HL-60/S4 treated with phorbol 12-myristate 13-acetate at 8.2 ng/mL for 4 days and 3 days (cell line): Measurements from ENCODE around the gene ARFGEF2.
"Not testable (repeated sequence)": the region's sequence is repeated elsewhere in the genome, so short reads cannot be mapped to it uniquely, and the experiment has no call there.

Experiments used
- in situ Hi-C: fragments of 300-500 bp; cut with MboI; formaldehyde crosslinking; loops from 2 replicates; pipeline ENCODE4 v1.15.0; 2022; ENCODE audit warnings: low sequenced_read_pairs

Gene ARFGEF2

GRCh38 chr20:48984575-48985219, 63.2 kb downstream of the ARFGEF2 start:
- in situ Hi-C loops: no loop called here

GRCh38 chr20:48986899-48987298, 65.4 kb downstream of the ARFGEF2 start:
- in situ Hi-C loops: no loop called here

- in situ Hi-C loops: no loop called here
These were observed 69.0 kb downstream of the ARFGEF2 start for GRCh38 chr20:48990467-48990866.

- in situ Hi-C loops: no loop called here
These were observed 74.1 kb downstream of the ARFGEF2 start for GRCh38 chr20:48995589-48995988.

GRCh38 chr20:48999890-49000870, 78.7 kb downstream of the ARFGEF2 start:
- in situ Hi-C loops: no loop called here

GRCh38 chr20:49001741-49002140, 80.2 kb downstream of the ARFGEF2 start:
- in situ Hi-C loops: no loop called here

- in situ Hi-C loops: no loop called here
These were observed 85.0 kb downstream of the ARFGEF2 start for GRCh38 chr20:49006446-49006980.

- in situ Hi-C loops: no loop called here
These were observed 88.6 kb downstream of the ARFGEF2 start for GRCh38 chr20:49009899-49010631.

GRCh38 chr20:49024220-49024619, 102.7 kb downstream of the ARFGEF2 start:
- in situ Hi-C loops: no loop called here

GRCh38 chr20:49028177-49028576, 106.7 kb downstream of the ARFGEF2 start:
- in situ Hi-C loops: not testable (repeated sequence)

- in situ Hi-C loops: no loop called here
These were observed 107.2 kb downstream of the ARFGEF2 start for GRCh38 chr20:49028684-49029083.

GRCh38 chr20:49029203-49029602, 107.7 kb downstream of the ARFGEF2 start:
- in situ Hi-C loops: no loop called here

- in situ Hi-C loops: no loop called here
These were observed 109.6 kb downstream of the ARFGEF2 start for GRCh38 chr20:49030954-49031619.

GRCh38 chr20:49032455-49032854, 110.9 kb downstream of the ARFGEF2 start:
- in situ Hi-C loops: no loop called here

GRCh38 chr20:49034070-49034732, 112.7 kb downstream of the ARFGEF2 start:
- in situ Hi-C loops: no loop called here

GRCh38 chr20:49037962-49038387, 116.5 kb downstream of the ARFGEF2 start:
- in situ Hi-C loops: no loop called here

- in situ Hi-C loops: no loop called here
These were observed 118.3 kb downstream of the ARFGEF2 start for GRCh38 chr20:49039854-49040253.

GRCh38 chr20:49043000-49043399, 121.5 kb downstream of the ARFGEF2 start:
- in situ Hi-C loops: no loop called here

GRCh38 chr20:49045440-49046086, 124.1 kb downstream of the ARFGEF2 start:
- in situ Hi-C loops: no loop called here
